GM12892 (cell line): Measurements from ENCODE around the gene CRACR2A.

Experiments used
- POLR2A ChIP-seq: IDR thresholded peaks from 2 replicates; pipeline ENCODE4 v1.6.1; 2011; ENCODE audit warnings: low read depth, low read length, control low read depth
- POLR2AphosphoS5 ChIP-seq: IDR thresholded peaks from 2 replicates; pipeline ENCODE4 v1.6.1; 2011; ENCODE audit warnings: low read depth, low read length, control low read depth

DNA sequence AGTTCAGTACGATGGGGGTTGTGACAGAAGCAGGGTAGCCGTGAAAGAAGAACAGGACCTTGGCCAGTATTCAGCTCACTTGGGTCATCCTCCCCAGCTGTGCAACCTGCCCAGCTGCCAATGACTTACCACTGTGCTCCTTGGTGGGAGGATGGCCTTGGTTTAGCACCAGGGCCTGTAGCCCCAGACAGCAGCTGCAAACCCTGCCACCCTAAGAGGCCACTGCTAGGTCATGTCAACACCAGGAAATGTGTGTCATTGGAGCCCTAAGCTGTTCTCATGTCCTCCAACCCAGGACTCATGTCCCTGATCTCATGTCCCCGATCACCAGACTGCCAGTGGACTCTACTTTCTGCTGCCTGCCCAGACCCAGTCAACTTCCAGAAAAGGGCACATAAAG, 3.0 kb upstream of the CRACR2A start:
- no peak for TF ChIP-seq POLR2A
- TF ChIP-seq POLR2AphosphoS5: no peak
